ENCODE data around the gene SRSF4. TPM values are rescaled to one million over a fixed set of nuclear protein-coding genes. Genes with fewer than 3 reads are reported as not detected.

SRSF4 gene
- 31.7 and 40.1 TPM in 2 replicates for total RNA-seq (2014; rRNA removed; shearing (Covaris generic); ENCODE audit: low replicate concordance)

DNA sequence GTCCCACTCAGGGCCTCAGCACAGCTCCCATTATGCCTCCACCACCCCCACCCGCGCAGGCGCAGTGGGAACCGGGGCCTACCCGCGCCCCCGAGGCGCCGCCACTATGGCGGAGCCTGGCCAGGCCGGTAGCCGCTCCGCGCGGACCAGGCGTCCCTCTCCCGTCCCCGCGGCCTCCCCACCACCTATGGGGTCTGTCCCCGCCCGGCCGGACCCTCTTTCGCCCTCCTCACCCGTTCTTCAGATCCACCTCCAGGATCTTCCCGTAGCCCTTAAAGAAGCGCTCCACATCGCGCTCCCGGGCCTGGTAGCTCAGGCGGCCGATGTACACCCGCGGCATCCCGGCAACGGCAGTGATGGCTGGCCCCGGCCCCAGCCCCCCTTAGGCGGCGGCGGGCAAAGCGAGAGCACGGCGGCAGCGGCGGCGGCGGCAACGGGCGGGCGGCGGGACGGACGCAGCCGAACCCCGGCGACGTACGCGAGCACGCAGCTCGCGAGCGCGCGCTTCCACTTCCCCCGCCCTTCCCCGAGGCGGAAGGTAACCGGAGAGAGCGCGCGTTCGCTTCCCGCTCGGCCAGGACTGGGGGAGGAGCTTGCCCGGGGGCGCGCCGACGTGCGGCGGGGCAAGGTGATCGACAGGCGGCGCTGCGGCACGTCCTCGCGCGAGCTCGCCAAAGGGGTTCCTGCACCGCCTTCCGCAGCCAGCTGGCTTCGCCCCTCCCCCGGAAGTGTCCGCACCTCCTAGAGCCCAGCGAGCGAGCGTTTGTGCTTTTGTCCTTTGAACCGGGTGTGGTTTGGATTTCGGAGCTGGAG lies at the start of gene SRSF4:
Gene SRSF4, minus strand, starts transcription at position 488 of the 813 bp plus-strand sequence. Its CDS starts 148 bp downstream, at position 340.
- Histone ChIP-seq H3K79me2 (ENCODE audit: low read length) (peaks cover 50% of the 10 kb centered on the region), H2AFZ (ENCODE audit: low read length) (peak within 1 kb of the TSS; percentile 82)

DNA sequence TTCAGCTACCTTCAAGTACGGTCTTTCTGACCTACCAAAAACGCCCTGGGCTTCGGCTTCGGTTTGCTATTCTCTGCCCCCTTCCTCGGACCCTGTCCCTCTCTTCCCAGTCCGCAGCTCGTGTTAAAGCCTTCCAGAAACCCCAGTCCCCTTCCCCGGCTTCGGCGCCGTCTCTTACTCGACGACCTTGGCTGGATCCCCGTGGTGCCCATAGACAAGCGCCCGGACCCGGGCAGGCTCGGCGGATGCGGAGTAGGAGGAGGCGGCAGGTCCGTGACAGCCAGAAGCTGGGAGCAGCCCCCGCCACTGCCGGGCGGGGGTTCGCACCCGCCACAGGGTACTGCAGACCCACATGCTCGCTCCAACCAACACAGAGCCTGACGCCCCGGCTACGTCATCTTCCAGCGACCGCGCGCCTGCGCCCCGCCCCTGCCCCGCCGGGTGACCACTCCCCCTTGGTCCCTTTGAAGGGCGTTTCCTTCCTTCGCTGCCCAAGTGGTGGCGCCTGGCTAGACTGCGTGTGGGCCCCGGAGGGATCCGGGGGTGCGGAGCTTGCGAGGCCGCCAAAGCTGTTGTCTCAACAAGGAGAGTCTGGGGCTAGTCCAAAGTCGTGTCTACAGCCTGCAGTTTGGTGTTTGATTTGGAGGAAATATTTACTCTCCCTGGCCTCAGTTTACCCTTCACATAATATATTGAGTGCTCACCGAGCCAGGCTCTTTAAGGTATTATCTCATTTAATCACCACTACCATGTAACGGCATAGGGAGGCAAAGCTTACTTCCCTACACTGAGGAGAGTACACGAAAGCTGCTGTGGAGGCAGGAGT lies 49.1 kb upstream of the SRSF4 start, which contains the start of gene MECR:
Gene MECR, minus strand, starts transcription at position 382 of the 826 bp plus-strand sequence. Its CDS starts 28 bp downstream, at position 354.
- Histone ChIP-seq H3K9me2 (replicated peaks; ENCODE audit: insufficient read depth, low read length) (no peaks in the 10 kb centered on the region), H3K27ac (ENCODE audit: low read length) (no peak within 1 kb of the TSS), H2AFZ (ENCODE audit: low read length) (peak within 1 kb of the TSS; percentile 74), H3K9ac (ENCODE audit: low read length) (peak within 1 kb of the TSS; percentile 84), H3K36me3 (ENCODE audit: insufficient read depth, low read length) (no peaks in the 10 kb centered on the region), H4K20me1 (ENCODE audit: insufficient read depth, low read depth, low read length) (no peaks in the 10 kb centered on the region), H3K4me2 (ENCODE audit: low read depth, low read length, poor library complexity, severe bottlenecking) (peak within 1 kb of the TSS; percentile 79), H3K4me3 (ENCODE audit: low read length) (peak within 1 kb of the TSS; percentile 81), H3K27me3 (ENCODE audit: low read length) (no peaks in the 10 kb centered on the region), H3K4me1 (ENCODE audit: low read length) (peaks cover 24% of the 10 kb centered on the region), H3K9me3 (ENCODE audit: low read length) (no peaks in the 10 kb centered on the region), H3K79me2 (ENCODE audit: low read length) (peaks cover 36% of the 10 kb centered on the region)
- peak; percentile 96 for DNase-seq

More for the DNA sequence above, at the start of gene SRSF4:
- DNase-seq = peak; percentile 99
- Histone ChIP-seq H3K36me3 (ENCODE audit: insufficient read depth, low read length) (peaks cover 30% of the 10 kb centered on the region; the same call in 1 of the 2 replicates), H3K9ac (ENCODE audit: low read length) (peak within 1 kb of the TSS; percentile 99), H3K27ac (ENCODE audit: low read length) (peak within 1 kb of the TSS; percentile 85), H3K4me3 (ENCODE audit: low read length) (peak within 1 kb of the TSS; percentile 90), H3K9me2 (replicated peaks; ENCODE audit: insufficient read depth, low read length) (no peaks in the 10 kb centered on the region), H3K4me1 (ENCODE audit: low read length) (peaks cover 31% of the 10 kb centered on the region), H3K27me3 (ENCODE audit: low read length) (no peaks in the 10 kb centered on the region), H3K4me2 (ENCODE audit: low read depth, low read length, poor library complexity, severe bottlenecking) (peak within 1 kb of the TSS; percentile 94), H4K20me1 (ENCODE audit: insufficient read depth, low read depth, low read length) (peaks cover 34% of the 10 kb centered on the region), H3K9me3 (ENCODE audit: low read length) (no peaks in the 10 kb centered on the region)

DNA sequence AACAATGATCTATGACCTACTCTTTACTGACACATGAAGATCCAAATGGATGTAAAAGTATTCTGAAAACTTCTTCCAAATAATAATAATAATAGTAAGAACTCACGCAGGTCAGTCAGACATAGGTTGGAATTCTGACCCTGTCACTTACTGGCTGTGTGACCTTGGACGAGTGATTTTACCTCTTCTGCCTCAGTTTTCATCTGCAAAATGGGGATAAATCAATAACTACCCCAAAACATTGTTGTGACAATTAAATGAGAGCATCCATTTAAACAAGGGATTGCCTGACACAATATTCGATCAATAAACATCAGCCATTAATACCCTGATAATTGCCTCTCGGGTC lies 48.5 kb upstream of the SRSF4 start:
- peak overlapping the region; percentile 84 for H3K9ac ChIP-seq (ENCODE audit: low read length)

DNA sequence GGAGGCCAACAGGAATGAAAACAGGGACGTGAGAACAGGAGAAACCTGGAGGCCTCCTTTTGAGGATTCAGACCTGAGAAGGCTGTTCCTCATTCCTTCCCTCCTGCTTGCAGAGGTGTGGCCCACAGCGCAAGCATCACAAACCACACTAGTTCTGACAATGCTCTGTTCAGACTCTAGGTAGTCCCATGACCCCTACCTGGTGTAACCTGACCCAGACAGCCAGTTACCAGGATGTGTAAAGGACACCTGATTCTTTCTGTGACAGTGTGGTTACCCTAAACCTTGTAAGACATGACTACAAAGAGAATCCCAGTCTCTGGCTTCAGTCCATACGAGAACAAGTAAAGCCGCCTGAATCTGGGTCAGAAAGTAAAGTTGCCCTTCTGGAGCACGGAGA lies 45.8 kb upstream of the SRSF4 start:
- Histone ChIP-seq H3K9ac (ENCODE audit: low read length) (no peak overlapping the region), H3K27ac (ENCODE audit: low read length) (no peak overlapping the region), H3K4me1 (ENCODE audit: low read length) (peaks cover 15% of the 10 kb centered on the region), H3K79me2 (ENCODE audit: low read length) (peaks cover 53% of the 10 kb centered on the region), H2AFZ (ENCODE audit: low read length) (no peak overlapping the region), H3K27me3 (ENCODE audit: low read length) (no peaks in the 10 kb centered on the region), H3K9me3 (ENCODE audit: low read length) (no peaks in the 10 kb centered on the region), H3K4me3 (ENCODE audit: low read length) (no peak overlapping the region), H4K20me1 (ENCODE audit: insufficient read depth, low read depth, low read length) (no peaks in the 10 kb centered on the region), H3K9me2 (replicated peaks; ENCODE audit: insufficient read depth, low read length) (no peaks in the 10 kb centered on the region), H3K36me3 (ENCODE audit: insufficient read depth, low read length) (no peaks in the 10 kb centered on the region), H3K4me2 (ENCODE audit: low read depth, low read length, poor library complexity, severe bottlenecking) (no peak overlapping the region)
- DNase-seq = no peak

More for the DNA sequence above, 48.5 kb upstream of the SRSF4 start:
- no peak for DNase-seq
- no peak overlapping the region; the same call in 1 of the 2 replicates for H2AFZ ChIP-seq (ENCODE audit: low read length)
- no peaks in the 10 kb centered on the region for H3K36me3 ChIP-seq (ENCODE audit: insufficient read depth, low read length)
- H3K27ac ChIP-seq (ENCODE audit: low read length) = no peak overlapping the region
- H3K79me2 ChIP-seq (ENCODE audit: low read length) = peaks cover 41% of the 10 kb centered on the region
- no peaks in the 10 kb centered on the region for H3K9me3 ChIP-seq (ENCODE audit: low read length)
- no peaks in the 10 kb centered on the region for H3K27me3 ChIP-seq (ENCODE audit: low read length)
- H3K4me1 ChIP-seq (ENCODE audit: low read length) = peaks cover 24% of the 10 kb centered on the region
- H3K4me3 ChIP-seq (ENCODE audit: low read length) = peak overlapping the region; percentile 81
- H3K9me2 ChIP-seq (replicated peaks; ENCODE audit: insufficient read depth, low read length) = no peaks in the 10 kb centered on the region
- no peaks in the 10 kb centered on the region for H4K20me1 ChIP-seq (ENCODE audit: insufficient read depth, low read depth, low read length)
- H3K4me2 ChIP-seq (ENCODE audit: low read depth, low read length, poor library complexity, severe bottlenecking) = peak overlapping the region; percentile 79

- Histone ChIP-seq H3K36me3 (ENCODE audit: insufficient read depth, low read length) (no peaks in the 10 kb centered on the region), H4K20me1 (ENCODE audit: insufficient read depth, low read depth, low read length) (no peaks in the 10 kb centered on the region), H3K4me2 (ENCODE audit: low read depth, low read length, poor library complexity, severe bottlenecking) (no peak overlapping the region), H2AFZ (ENCODE audit: low read length) (no peak overlapping the region), H3K27me3 (ENCODE audit: low read length) (no peaks in the 10 kb centered on the region), H3K9me2 (replicated peaks; ENCODE audit: insufficient read depth, low read length) (no peaks in the 10 kb centered on the region), H3K79me2 (ENCODE audit: low read length) (peaks cover 53% of the 10 kb centered on the region), H3K4me3 (ENCODE audit: low read length) (no peak overlapping the region), H3K27ac (ENCODE audit: low read length) (no peak overlapping the region), H3K9ac (ENCODE audit: low read length) (no peak overlapping the region), H3K4me1 (ENCODE audit: low read length) (peaks cover 9% of the 10 kb centered on the region), H3K9me3 (ENCODE audit: low read length) (no peaks in the 10 kb centered on the region)
- DNase-seq = no peak
Measured at GRCh38 chr1:29225361-29225760, 43.7 kb upstream of the SRSF4 start.

DNA sequence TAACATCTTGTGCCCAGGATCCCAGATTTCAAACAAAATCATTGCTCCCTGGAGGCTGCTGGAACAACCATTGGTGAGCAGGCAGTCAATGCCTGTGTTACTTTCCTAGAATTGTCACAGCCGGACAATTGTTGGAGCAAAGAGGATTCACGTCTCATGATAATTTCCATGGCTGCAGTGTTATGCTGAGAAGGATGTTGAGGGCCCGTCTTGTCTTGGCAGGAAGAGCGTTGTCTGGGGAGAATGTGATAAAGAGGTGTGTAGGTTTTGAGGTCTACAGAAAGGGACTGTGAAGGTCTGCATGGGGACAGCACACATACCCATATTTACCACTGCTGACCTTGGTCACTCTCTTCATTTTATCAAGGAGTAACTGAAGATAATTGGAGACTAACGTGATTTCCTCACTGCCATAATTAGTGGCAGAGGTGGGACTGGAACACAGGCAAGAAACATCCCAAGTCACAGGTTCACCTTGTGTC lies 42.7 kb upstream of the SRSF4 start:
- H3K4me3 ChIP-seq (ENCODE audit: low read length) = no peak overlapping the region
- no peak overlapping the region for H3K9ac ChIP-seq (ENCODE audit: low read length)
- H3K27me3 ChIP-seq (ENCODE audit: low read length) = no peaks in the 10 kb centered on the region
- H2AFZ ChIP-seq (ENCODE audit: low read length) = no peak overlapping the region
- no peaks in the 10 kb centered on the region for H3K9me3 ChIP-seq (ENCODE audit: low read length)
- no peak overlapping the region for H3K27ac ChIP-seq (ENCODE audit: low read length)
- no peaks in the 10 kb centered on the region for H3K9me2 ChIP-seq (replicated peaks; ENCODE audit: insufficient read depth, low read length)
- DNase-seq = no peak
- H3K4me1 ChIP-seq (ENCODE audit: low read length) = peaks cover 1% of the 10 kb centered on the region
- H4K20me1 ChIP-seq (ENCODE audit: insufficient read depth, low read depth, low read length) = no peaks in the 10 kb centered on the region
- no peaks in the 10 kb centered on the region for H3K36me3 ChIP-seq (ENCODE audit: insufficient read depth, low read length)
- H3K79me2 ChIP-seq (ENCODE audit: low read length) = peaks cover 43% of the 10 kb centered on the region
- no peak overlapping the region for H3K4me2 ChIP-seq (ENCODE audit: low read depth, low read length, poor library complexity, severe bottlenecking)

GRCh38 chr1:29223521-29223920 lies 41.8 kb upstream of the SRSF4 start:
- H4K20me1 ChIP-seq (ENCODE audit: insufficient read depth, low read depth, low read length) = no peaks in the 10 kb centered on the region
- H3K4me2 ChIP-seq (ENCODE audit: low read depth, low read length, poor library complexity, severe bottlenecking) = no peak overlapping the region
- no peaks in the 10 kb centered on the region for H3K9me2 ChIP-seq (replicated peaks; ENCODE audit: insufficient read depth, low read length)
- H2AFZ ChIP-seq (ENCODE audit: low read length) = no peak overlapping the region
- H3K36me3 ChIP-seq (ENCODE audit: insufficient read depth, low read length) = no peaks in the 10 kb centered on the region
- no peaks in the 10 kb centered on the region for H3K27me3 ChIP-seq (ENCODE audit: low read length)
- no peak overlapping the region for H3K27ac ChIP-seq (ENCODE audit: low read length)
- no peaks in the 10 kb centered on the region for H3K9me3 ChIP-seq (ENCODE audit: low read length)
- peaks cover 34% of the 10 kb centered on the region for H3K79me2 ChIP-seq (ENCODE audit: low read length)
- H3K9ac ChIP-seq (ENCODE audit: low read length) = no peak overlapping the region
- no peaks in the 10 kb centered on the region for H3K4me1 ChIP-seq (ENCODE audit: low read length)
- H3K4me3 ChIP-seq (ENCODE audit: low read length) = no peak overlapping the region
- no peak for DNase-seq

GRCh38 chr1:29222686-29223085 lies 41.0 kb upstream of the SRSF4 start:
- H3K4me1 ChIP-seq (ENCODE audit: low read length) = no peaks in the 10 kb centered on the region
- no peak overlapping the region for H3K9ac ChIP-seq (ENCODE audit: low read length)
- no peaks in the 10 kb centered on the region for H3K9me2 ChIP-seq (replicated peaks; ENCODE audit: insufficient read depth, low read length)
- H3K36me3 ChIP-seq (ENCODE audit: insufficient read depth, low read length) = no peaks in the 10 kb centered on the region
- no peaks in the 10 kb centered on the region for H3K27me3 ChIP-seq (ENCODE audit: low read length)
- H2AFZ ChIP-seq (ENCODE audit: low read length) = no peak overlapping the region
- peaks cover 29% of the 10 kb centered on the region for H3K79me2 ChIP-seq (ENCODE audit: low read length)
- DNase-seq = no peak
- H3K4me2 ChIP-seq (ENCODE audit: low read depth, low read length, poor library complexity, severe bottlenecking) = no peak overlapping the region
- H3K9me3 ChIP-seq (ENCODE audit: low read length) = no peaks in the 10 kb centered on the region
- no peak overlapping the region for H3K27ac ChIP-seq (ENCODE audit: low read length)
- H4K20me1 ChIP-seq (ENCODE audit: insufficient read depth, low read depth, low read length) = no peaks in the 10 kb centered on the region
- H3K4me3 ChIP-seq (ENCODE audit: low read length) = no peak overlapping the region
